H1 (cell line): Measurements from ENCODE around the gene RUNX1. TPM values are rescaled to one million over a fixed set of nuclear protein-coding genes. Genes with fewer than 3 reads are reported as not detected.

ENCODE experiments used
- CTCF ChIA-PET: fragments of 300-600 bp; sonication (Branson Sonifier 250); formaldehyde crosslinking; loops from one replicate; lab custom pipeline; 2021; ENCODE audit not compliant: partially characterized antibody; lab: Charles Lee
- POLR2A ChIA-PET: fragments of 300-600 bp; sonication (Branson Sonifier 250); formaldehyde crosslinking; loops from one replicate; lab custom pipeline; 2021; ENCODE audit warnings: inconsistent platforms; ENCODE audit not compliant: partially characterized antibody; lab: Charles Lee
- DNase-seq, 2 experiments: peaks; one replicate each; pipeline versions ENCODE4 v3.0.0 to v3.0.0-alpha.2; 2010 to 2022; ENCODE audit warnings: low spot score in 2 of 2, low read depth in 1 of 2, mixed read lengths in 1 of 2
- FAIRE-seq: peaks from 2 replicates; lab custom pipeline; 2011; peaks lifted over from hg19 to GRCh38; lab: Jason Lieb, UNC
- H2AFZ ChIP-seq: 2 replicates; pipeline ENCODE4 v1.8.1; 2012; ENCODE audit warnings: low read length, inconsistent platforms
- H2AK5ac ChIP-seq: 2 replicates; pipeline ENCODE4 v1.6.1; 2013; ENCODE audit warnings: low read depth, low read length
- H2BK120ac ChIP-seq: replicated peaks from 2 replicates; pipeline ENCODE3; 2013; ENCODE audit warnings: low read depth, low read length, inconsistent platforms
- H2BK12ac ChIP-seq: 2 replicates; pipeline ENCODE4 v1.6.1; 2013; ENCODE audit warnings: low read depth, low read length
- H2BK15ac ChIP-seq: 2 replicates; pipeline ENCODE4 v1.6.1; 2013; ENCODE audit warnings: low read length
- H2BK20ac ChIP-seq: 2 replicates; pipeline ENCODE4 v1.6.1; 2013; ENCODE audit warnings: low read length
- H2BK5ac ChIP-seq: 2 replicates; pipeline ENCODE4 v1.6.1; 2013; ENCODE audit warnings: low read depth, low read length
- H3K14ac ChIP-seq: 2 replicates; pipeline ENCODE4 v1.6.1; 2013; ENCODE audit warnings: inconsistent platforms; ENCODE audit not compliant: insufficient read length
- H3K18ac ChIP-seq: 2 replicates; pipeline ENCODE4 v1.6.1; 2013; ENCODE audit warnings: low read length; ENCODE audit errors: extremely low read depth
- H3K23ac ChIP-seq: 2 replicates; pipeline ENCODE4 v1.6.1; 2013; ENCODE audit warnings: inconsistent platforms; ENCODE audit not compliant: insufficient read length
- H3K23me2 ChIP-seq: 2 replicates; pipeline ENCODE4 v1.6.1; 2013; ENCODE audit warnings: low read depth, low read length
- H3K27ac ChIP-seq: 2 replicates; pipeline ENCODE4 v1.6.1; 2011; ENCODE audit warnings: low read depth, low read length, inconsistent platforms
- H3K27me3 ChIP-seq, 4 experiments: replicated peaks in 1 of 4; 1 replicate in 1 of 4; 2 replicates in 3 of 4; pipeline versions ENCODE4 v1.6.1 to v1.8.1; 2011 to 2013; ENCODE audit warnings: low read length in 3 of 4, mild to moderate bottlenecking in 3 of 4, inconsistent platforms in 2 of 4, mixed read lengths in 2 of 4, moderate library complexity in 1 of 4; ENCODE audit not compliant: control insufficient read depth in 3 of 4, insufficient read depth in 3 of 4; ENCODE audit errors: extremely low read depth in 1 of 4
- H3K36me3 ChIP-seq, 4 experiments: 2 replicates each; pipeline versions ENCODE4 v1.6.1 to v1.8.1; 2011 to 2013; ENCODE audit warnings: mild to moderate bottlenecking in 4 of 4, low read length in 3 of 4, moderate library complexity in 2 of 4, control low read depth in 1 of 4, inconsistent platforms in 1 of 4; ENCODE audit not compliant: insufficient read depth in 4 of 4, control insufficient read depth in 2 of 4
- H3K4ac ChIP-seq: replicated peaks from 2 replicates; pipeline ENCODE3; 2013; ENCODE audit warnings: low read length, low read depth, mixed read lengths, inconsistent platforms; ENCODE audit not compliant: insufficient read length
- H3K4me1 ChIP-seq, 4 experiments: replicated peaks in 1 of 4; 1 replicate in 1 of 4; 2 replicates in 3 of 4; pipeline versions ENCODE4 v1.6.1 to v1.8.1; 2011 to 2013; ENCODE audit warnings: low read length in 3 of 4, inconsistent platforms in 2 of 4, mixed read lengths in 1 of 4; ENCODE audit not compliant: insufficient read depth in 4 of 4, control insufficient read depth in 3 of 4
- H3K4me2 ChIP-seq, 2 experiments: 2 replicates each; pipeline versions ENCODE4 v1.6.1 to v1.8.1; 2011 to 2013; ENCODE audit warnings: low read depth in 2 of 2, low read length in 2 of 2, control low read depth in 1 of 2, inconsistent platforms in 1 of 2, mild to moderate bottlenecking in 1 of 2; ENCODE audit not compliant: insufficient read depth in 1 of 2
- H3K4me3 ChIP-seq, 4 experiments: fragments of 200-600, 300-600 bp in 1 of 4; sonication (generic), shearing (Covaris generic), sonication (Bioruptor Twin) in 1 of 4; 2 replicates each; pipeline versions ENCODE4 v1.5.1 to v1.8.1; 2011 to 2016; ENCODE audit warnings: low read length in 4 of 4, low read depth in 3 of 4, control low read depth in 2 of 4, inconsistent platforms in 2 of 4, mild to moderate bottlenecking in 2 of 4, mixed read lengths in 1 of 4, moderate library complexity in 1 of 4; ENCODE audit not compliant: insufficient read depth in 2 of 4; ENCODE audit errors: extremely low read depth in 1 of 4
- H3K56ac ChIP-seq: replicated peaks from 2 replicates; pipeline ENCODE3; 2013; ENCODE audit warnings: low read depth, mild to moderate bottlenecking, mixed read lengths, low read length, inconsistent platforms; ENCODE audit not compliant: insufficient read length
- H3K79me1 ChIP-seq: 2 replicates; pipeline ENCODE4 v1.6.1; 2013; ENCODE audit warnings: low read depth, low read length, control low read depth
- H3K79me2 ChIP-seq, 2 experiments: 2 replicates each; pipeline versions ENCODE4 v1.6.1 to v1.8.1; 2012 to 2013; ENCODE audit warnings: low read length in 2 of 2, mild to moderate bottlenecking in 2 of 2, inconsistent platforms in 1 of 2; ENCODE audit not compliant: insufficient read depth in 2 of 2, control insufficient read depth in 1 of 2
- H3K9ac ChIP-seq, 4 experiments: replicated peaks in 1 of 4; 1 replicate in 1 of 4; 2 replicates in 3 of 4; pipeline versions ENCODE4 v1.6.1 to v1.8.1; 2011 to 2013; ENCODE audit warnings: low read depth in 3 of 4, low read length in 3 of 4, control low read depth in 2 of 4, mild to moderate bottlenecking in 2 of 4, moderate library complexity in 2 of 4, inconsistent platforms in 1 of 4; ENCODE audit errors: extremely low read depth in 1 of 4
- H3K9me3 ChIP-seq, 2 experiments: 2 replicates each; pipeline versions ENCODE4 v1.6.1 to v1.8.1; 2012 to 2013; ENCODE audit warnings: mild to moderate bottlenecking in 2 of 2, moderate library complexity in 2 of 2, control low read depth in 1 of 2, inconsistent platforms in 1 of 2, low read depth in 1 of 2, low read length in 1 of 2, mixed read lengths in 1 of 2; ENCODE audit not compliant: insufficient read depth in 2 of 2
- H4K20me1 ChIP-seq, 2 experiments: replicated peaks in 1 of 2; 2 replicates each; pipeline versions ENCODE3 to v1.8.1; 2011 to 2013; ENCODE audit warnings: inconsistent platforms in 2 of 2, low read length in 2 of 2, mild to moderate bottlenecking in 1 of 2; ENCODE audit not compliant: insufficient read depth in 2 of 2, control insufficient read depth in 1 of 2
- H4K5ac ChIP-seq: 2 replicates; pipeline ENCODE4 v1.6.1; 2013; ENCODE audit warnings: low read length, low read depth, mixed read lengths, inconsistent platforms; ENCODE audit not compliant: insufficient read length
- H4K8ac ChIP-seq: 2 replicates; pipeline ENCODE4 v1.8.0; 2013; ENCODE audit warnings: mild to moderate bottlenecking, moderate library complexity, low read length, inconsistent platforms; ENCODE audit not compliant: insufficient read depth; ENCODE audit errors: extremely low read depth
- H4K91ac ChIP-seq: replicated peaks from 2 replicates; pipeline ENCODE3; 2013; ENCODE audit warnings: low read length, mixed read lengths, inconsistent platforms; ENCODE audit not compliant: insufficient read length
- BRCA1 ChIP-seq: IDR thresholded peaks from 2 replicates; pipeline ENCODE4 v1.6.1; 2012; ENCODE audit warnings: low read depth, low read length, improper control_type of control experiment
- CTCF ChIP-seq, 3 experiments: IDR thresholded peaks; 1 replicate in 2 of 3; 2 replicates in 1 of 3; pipeline versions ENCODE4 v1.5.1 to v1.6.1; 2011; ENCODE audit warnings: low read length in 3 of 3, mild to moderate bottlenecking in 3 of 3, inconsistent platforms in 2 of 3, low read depth in 1 of 3, moderate library complexity in 1 of 3; ENCODE audit not compliant: insufficient read depth in 1 of 3; ENCODE audit errors: control extremely low read depth in 1 of 3
- JUN ChIP-seq: IDR thresholded peaks from 2 replicates; pipeline ENCODE4 v1.6.1; 2011; ENCODE audit warnings: low read depth, mild to moderate bottlenecking, improper control_type of control experiment, low read length
- KDM5A ChIP-seq: fragments of 200-600 bp; IDR thresholded peaks from 2 replicates; pipeline ENCODE4 v1.7.1; 2012; ENCODE audit warnings: mild to moderate bottlenecking, low read length, inconsistent platforms, mixed read lengths
- RAD21 ChIP-seq, 2 experiments: IDR thresholded peaks in 1 of 2; conservative IDR thresholded peaks in 1 of 2; 2 replicates each; pipeline ENCODE4 v1.6.1; 2011; ENCODE audit warnings: low read depth in 2 of 2, low read length in 2 of 2, improper control_type of control experiment in 1 of 2, inconsistent platforms in 1 of 2, mild to moderate bottlenecking in 1 of 2, moderate library complexity in 1 of 2
- RXRA ChIP-seq: IDR thresholded peaks from 2 replicates; pipeline ENCODE4 v1.6.1; 2011; ENCODE audit warnings: low read depth, mild to moderate bottlenecking, low read length, moderate library complexity; ENCODE audit not compliant: insufficient read depth
- SAP30 ChIP-seq: fragments of 300-600 bp; sonication (generic); IDR thresholded peaks from 2 replicates; pipeline ENCODE4 v1.7.1; 2012; ENCODE audit warnings: low read length, moderate library complexity, mild to moderate bottlenecking, inconsistent platforms; ENCODE audit not compliant: insufficient read depth, insufficient replicate concordance
- TAF7 ChIP-seq: optimal IDR thresholded peaks from 2 replicates; pipeline ENCODE3; 2011; ENCODE audit warnings: low read depth, mild to moderate bottlenecking, inconsistent platforms, low read length, moderate library complexity, borderline replicate concordance
- WGBS, 2 experiments: shearing (Covaris generic) in 1 of 2; methylation state at CpG; one replicate each; pipeline versions ENCODE4 v1.1.6 to v1.1.7; 2013 to 2015; ENCODE audit warnings: low lambda C conversion rate in 2 of 2, mixed read lengths in 2 of 2, inconsistent platforms in 1 of 2, low coverage in 1 of 2, missing lambda C conversion rate in 1 of 2; ENCODE audit not compliant: insufficient replicate concordance in 2 of 2, insufficient coverage in 1 of 2, insufficient read length in 1 of 2; ENCODE audit errors: extremely low coverage in 1 of 2, missing lambda C conversion rate in 1 of 2; 5-methylcytosine and 5-hydroxymethylcytosine counted together
- polyA plus RNA-seq, 7 experiments: library from polyadenylated mRNA; depleted of rRNA in 3 of 7; stranded (reverse) in 5 of 7; unstranded in 2 of 7; fragments of >200 nt in 5 of 7; fragments of 200-250 nt in 2 of 7; gene quantifications; 1 replicate in 5 of 7; 2 replicates in 1 of 7; 4 replicates in 1 of 7; pipeline versions ENCODE4 v1.2.1 to v1.2.3, GENCODE V29; 2011 to 2013; ENCODE audit warnings: missing spikeins in 2 of 7, mixed read lengths in 2 of 7
- total RNA-seq: library from RNA; stranded (reverse); fragmentation: NEBNext Ultra II Directional; extraction: Animal tissue kit (Norgen Biotek cat#: 25700); gene quantifications from 2 replicates; pipeline ENCODE4 v1.2.1, GENCODE V29; 2021

Gene RUNX1
- total and polyA plus RNA-seq, 2 of the 8 experiments (the other 6 are each of a cell fraction or from before 2014, with no cell fraction given): 0.20 to 0.60 TPM

DNA sequence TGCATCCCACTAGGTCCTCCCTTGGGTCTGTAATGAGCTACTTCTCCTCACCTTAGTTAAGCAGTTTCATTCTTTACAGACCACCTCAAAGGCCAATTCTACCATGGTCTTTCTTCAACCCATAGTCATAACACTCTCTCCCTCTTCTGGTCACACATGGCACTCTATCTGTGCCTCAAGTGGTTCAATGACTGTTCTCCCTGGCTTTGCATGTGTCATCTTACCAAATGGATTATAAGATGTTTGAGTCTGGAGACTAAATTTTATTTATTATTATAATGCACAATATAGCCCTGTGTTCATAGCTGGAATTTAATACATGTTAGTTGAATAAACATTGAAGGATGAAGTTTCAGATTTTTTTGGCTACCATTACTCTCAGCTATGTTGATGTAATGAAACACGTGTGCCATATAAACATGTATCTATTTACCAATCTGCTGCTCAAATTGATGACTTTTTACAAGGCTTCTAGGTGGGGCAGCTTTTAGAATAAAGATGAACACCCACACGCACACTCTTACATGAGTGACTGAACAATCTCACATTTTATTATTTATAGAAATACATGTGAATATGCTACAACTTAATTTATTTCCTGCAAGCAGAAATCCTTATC lies 102.1 kb downstream of the RUNX1 start:
- H3K23ac ChIP-seq: no peak overlapping the region
- no peak for FAIRE-seq
- no peak overlapping the region for H2AFZ ChIP-seq
- TF ChIP-seq BRCA1: no peak
- TF ChIP-seq RXRA: no peak
- no peak for TF ChIP-seq TAF7
- TF ChIP-seq SAP30: no peak
- TF ChIP-seq CTCF (IDR thresholded peaks at IDR 0.05; ENCODE audit: control extremely low read depth in 1 of 3, insufficient read depth in 1 of 3, low read depth in 1 of 3, low read length in 3 of 3): 0 out of 4 replicates have a peak, but pooled peaks of 1 of the 3 experiments have one; percentile 15
- no peak for TF ChIP-seq KDM5A
- TF ChIP-seq RAD21 (IDR thresholded peaks at IDR 0.05 in 1 of 2, conservative IDR thresholded peaks at IDR 0.05 in 1 of 2; ENCODE audit: low read depth in 2 of 2, low read length in 2 of 2): peak; percentile 4 to 31; a peak in 2 of 4 replicates
- no peak for TF ChIP-seq JUN
- CTCF ChIA-PET: interaction anchor here (0.6 to 1.5 kb wide), 9 partner anchors 11 to 893 kb away, joined by 3 to 6 read pairs (median 3); no protein-coding TSS in a partner anchor
- H3K9ac ChIP-seq: no peak overlapping the region
- no peak overlapping the region for H3K18ac ChIP-seq
- no peak overlapping the region for H3K4me2 ChIP-seq
- no peak overlapping the region for H2BK15ac ChIP-seq
- no peaks in the 10 kb centered on the region for H3K36me3 ChIP-seq
- H2BK5ac ChIP-seq: no peak overlapping the region
- no peaks in the 10 kb centered on the region for H3K23me2 ChIP-seq
- no peak for DNase-seq
- no peak overlapping the region for H2AK5ac ChIP-seq
- no peak overlapping the region for H4K8ac ChIP-seq
- H3K14ac ChIP-seq: no peak overlapping the region
- no peak overlapping the region for H2BK12ac ChIP-seq
- no peaks in the 10 kb centered on the region for H4K20me1 ChIP-seq
- H3K27me3 ChIP-seq: 0 out of 7 replicates have a peak, but pooled peaks cover 0 to 2% (median 0%) of the 10 kb centered on the region in 4 experiments
- 94% methylated on average over 2 of the region's 2 CpGs; no CpG with 5 or more reads in 1 of the 2 experiments for WGBS, 2 experiments
- no peak overlapping the region for H3K4ac ChIP-seq
- no peak overlapping the region for H3K56ac ChIP-seq
- H3K4me1 ChIP-seq: no peaks in the 10 kb centered on the region
- H2BK120ac ChIP-seq: no peak overlapping the region
- H3K79me2 ChIP-seq: no peaks in the 10 kb centered on the region
- POLR2A ChIA-PET: no interaction called here
- H2BK20ac ChIP-seq: no peak overlapping the region
- no peaks in the 10 kb centered on the region for H3K79me1 ChIP-seq
- no peak overlapping the region for H4K5ac ChIP-seq
- H3K9me3 ChIP-seq: no peaks in the 10 kb centered on the region
- no peak overlapping the region for H4K91ac ChIP-seq
- no peak overlapping the region for H3K27ac ChIP-seq
- H3K4me3 ChIP-seq: no peak overlapping the region
